SK-N-SH (cell line): Measurements from ENCODE around the gene RBCK1. TPM values are rescaled to one million over a fixed set of nuclear protein-coding genes. Genes with fewer than 3 reads are reported as not detected.

ENCODE experiments used
- CTCF ChIA-PET: fragments of 300-600, 350-600 bp; formaldehyde crosslinking; extraction: SDS; loops from one replicate; lab custom pipeline; 2021; lab: Yijun Ruan, JAX
- POLR2A ChIA-PET: fragments of 350-600 bp; sonication (Branson Sonifier 250); formaldehyde crosslinking; extraction: SDS; loops from one replicate; lab custom pipeline; 2020; ENCODE audit warnings: antibody characterized with exemption, inconsistent platforms; lab: Yijun Ruan, JAX
- DNase-seq: peaks from one replicate; pipeline ENCODE4 v3.0.0; 2012
- H2AFZ ChIP-seq: fragments of 200-600 bp; sonication (generic); 2 replicates; pipeline ENCODE4 v1.8.1; 2016; ENCODE audit warnings: antibody characterized with exemption, mild to moderate bottlenecking, low read depth
- H3F3A ChIP-seq: fragments of 200-600 bp; sonication (generic); replicated peaks from 2 replicates; pipeline ENCODE3; 2016; ENCODE audit warnings: antibody characterized with exemption, mild to moderate bottlenecking; ENCODE audit not compliant: insufficient read depth
- H3K27ac ChIP-seq, 2 experiments: fragments of 200-500 bp in 1 of 2; fragments of 200-600 bp in 1 of 2; sonication (Bioruptor generic) in 1 of 2; sonication (generic), shearing (Covaris generic) in 1 of 2; 2 replicates each; pipeline versions ENCODE4 v1.5.1 to v1.6.1; 2014 to 2016; ENCODE audit warnings: low read depth in 2 of 2, inconsistent platforms in 1 of 2, low read length in 1 of 2, mild to moderate bottlenecking in 1 of 2, mixed read lengths in 1 of 2
- H3K27me3 ChIP-seq: fragments of 200-600 bp; sonication (generic), shearing (Covaris generic); 2 replicates; pipeline ENCODE4 v1.6.1; 2016; ENCODE audit warnings: mixed run types; ENCODE audit not compliant: insufficient read depth
- H3K36me3 ChIP-seq, 2 experiments: fragments of 200-500 bp in 1 of 2; fragments of 200-600 bp in 1 of 2; sonication (Bioruptor generic) in 1 of 2; sonication (generic) in 1 of 2; replicated peaks in 1 of 2; 2 replicates each; pipeline versions ENCODE3 to v1.5.1; 2014 to 2016; ENCODE audit warnings: low read length in 1 of 2, mild to moderate bottlenecking in 1 of 2; ENCODE audit not compliant: insufficient read depth in 2 of 2, control insufficient read depth in 1 of 2
- H3K4me1 ChIP-seq, 2 experiments: fragments of 200-500 bp in 1 of 2; fragments of 200-600 bp in 1 of 2; sonication (Bioruptor generic) in 1 of 2; sonication (generic), shearing (Covaris generic) in 1 of 2; 2 replicates each; pipeline versions ENCODE4 v1.5.1 to v1.6.1; 2014 to 2016; ENCODE audit warnings: low read depth in 1 of 2, low read length in 1 of 2, mixed run types in 1 of 2; ENCODE audit not compliant: insufficient read depth in 2 of 2, control insufficient read depth in 1 of 2
- H3K4me2 ChIP-seq: fragments of 200-600 bp; sonication (generic), shearing (Covaris generic); 2 replicates; pipeline ENCODE4 v1.6.1; 2017; ENCODE audit warnings: mixed run types
- H3K4me3 ChIP-seq, 2 experiments: fragments of 200-500 bp in 1 of 2; fragments of 200-600 bp in 1 of 2; sonication (Bioruptor generic) in 1 of 2; sonication (generic), shearing (Covaris generic) in 1 of 2; 2 replicates each; pipeline versions ENCODE4 v1.5.1 to v1.8.1; 2014 to 2016; ENCODE audit warnings: low read depth in 2 of 2, inconsistent platforms in 1 of 2, low read length in 1 of 2, mild to moderate bottlenecking in 1 of 2, mixed read lengths in 1 of 2, moderate library complexity in 1 of 2
- H3K79me2 ChIP-seq: fragments of 200-600 bp; sonication (generic); 2 replicates; pipeline ENCODE4 v1.8.1; 2017; ENCODE audit warnings: mild to moderate bottlenecking; ENCODE audit not compliant: insufficient read depth
- H3K9ac ChIP-seq: fragments of 200-600 bp; sonication (generic); 2 replicates; pipeline ENCODE4 v1.6.1; 2017; ENCODE audit warnings: mixed run types
- H3K9me2 ChIP-seq: fragments of 200-600 bp; sonication (generic); 2 replicates; pipeline ENCODE4 v1.6.1; 2017; ENCODE audit warnings: mixed run types
- H3K9me3 ChIP-seq: fragments of 200-600 bp; sonication (generic); 2 replicates; pipeline ENCODE4 v1.6.1; 2017; ENCODE audit warnings: mixed run types, mild to moderate bottlenecking, moderate library complexity
- H4K20me1 ChIP-seq: fragments of 200-600 bp; sonication (generic); 2 replicates; pipeline ENCODE4 v1.6.1; 2017; ENCODE audit warnings: mild to moderate bottlenecking, mixed run types; ENCODE audit not compliant: insufficient read depth
- ELF1 ChIP-seq: IDR thresholded peaks from 2 replicates; pipeline ENCODE4 v1.4.0; 2012
- EZH2phosphoT487 ChIP-seq: fragments of 200-600 bp; sonication (generic); IDR thresholded peaks from 2 replicates; pipeline ENCODE4 v1.6.1; 2017; ENCODE audit warnings: low read depth, mixed run types, mild to moderate bottlenecking, antibody characterized with exemption, moderate library complexity, borderline replicate concordance
- FOSL2 ChIP-seq: IDR thresholded peaks from 2 replicates; pipeline ENCODE4 v1.4.0; 2012; ENCODE audit warnings: low read depth, mild to moderate bottlenecking, moderate library complexity, borderline replicate concordance
- FOXJ3 ChIP-seq: sonication (generic); formaldehyde crosslinking; IDR thresholded peaks from 2 replicates; pipeline ENCODE4 v1.5.1; 2020; ENCODE audit warnings: mild to moderate bottlenecking, missing genetic modification reagents
- FOXM1 ChIP-seq: IDR thresholded peaks from 2 replicates; pipeline ENCODE4 v1.4.0; 2012; ENCODE audit warnings: low read depth, mild to moderate bottlenecking
- MEF2A ChIP-seq: IDR thresholded peaks from 2 replicates; pipeline ENCODE4 v1.4.0; 2012; ENCODE audit warnings: low read depth, borderline replicate concordance
- NFIC ChIP-seq: IDR thresholded peaks from 2 replicates; pipeline ENCODE4 v1.4.0; 2012; ENCODE audit warnings: borderline replicate concordance
- RAD21 ChIP-seq: IDR thresholded peaks from 2 replicates; pipeline ENCODE4 v1.6.1; 2012; ENCODE audit warnings: mild to moderate bottlenecking, low read length
- RCOR1 ChIP-seq: fragments of 150-350 bp; IDR thresholded peaks from 2 replicates; pipeline ENCODE4 v1.6.1; 2017; ENCODE audit warnings: antibody characterized with exemption, low read length
- RFX5 ChIP-seq: IDR thresholded peaks from 2 replicates; pipeline ENCODE4 v1.6.1; 2012; ENCODE audit warnings: mild to moderate bottlenecking, improper control_type of control experiment, low read length
- RXRA ChIP-seq: IDR thresholded peaks from 2 replicates; pipeline ENCODE4 v1.4.0; 2012; ENCODE audit warnings: low read depth, mild to moderate bottlenecking, borderline replicate concordance
- SIN3A ChIP-seq: IDR thresholded peaks from 2 replicates; pipeline ENCODE4 v1.6.1; 2012; ENCODE audit warnings: low read depth, mild to moderate bottlenecking, low read length, moderate library complexity, borderline replicate concordance
- TCF12 ChIP-seq: IDR thresholded peaks from 2 replicates; pipeline ENCODE4 v1.4.0; 2012
- TEAD4 ChIP-seq: IDR thresholded peaks from 2 replicates; pipeline ENCODE4 v1.4.0; 2012; ENCODE audit warnings: mild to moderate bottlenecking, borderline replicate concordance; ENCODE audit not compliant: insufficient read depth
- YY1 ChIP-seq: IDR thresholded peaks from 2 replicates; pipeline ENCODE4 v1.4.0; 2012; ENCODE audit warnings: low read depth, mild to moderate bottlenecking
- WGBS: methylation state at CpG from one replicate; pipeline ENCODE4 v1.1.6; 2017; ENCODE audit warnings: low lambda C conversion rate; 5-methylcytosine and 5-hydroxymethylcytosine counted together
- polyA plus RNA-seq, 3 experiments: library from polyadenylated mRNA; depleted of rRNA; stranded (reverse); fragments of >200 nt; gene quantifications; 2 replicates each; pipeline ENCODE4 v1.2.3, GENCODE V29; 2012
- TF ChIP-seq, protein P1 (sequence below): fragments of 200-600 bp; sonication (generic); IDR thresholded peaks from 2 replicates; pipeline ENCODE4 v1.6.1; 2017; ENCODE audit warnings: antibody characterized with exemption, mild to moderate bottlenecking, moderate library complexity
- TF ChIP-seq, protein P2 (sequence below): IDR thresholded peaks from 2 replicates; pipeline ENCODE4; 2012
- TF ChIP-seq, protein P3 (sequence below): fragments of 150-350 bp; IDR thresholded peaks from 2 replicates; pipeline ENCODE4 v1.6.1; 2017; ENCODE audit warnings: antibody characterized with exemption, low read length, low read depth, borderline replicate concordance
- TF ChIP-seq, protein P4 (sequence below): IDR thresholded peaks from 2 replicates; pipeline ENCODE4 v1.4.0; 2012; ENCODE audit warnings: low read depth
- TF ChIP-seq, protein P5 (sequence below): IDR thresholded peaks from 2 replicates; pipeline ENCODE4 v1.4.0; 2012; ENCODE audit warnings: low read depth, borderline replicate concordance

The RBCK1 gene
- polyA plus RNA-seq, 1 of the 3 experiments (the other 2 are of a cell fraction), result 105 TPM

DNA sequence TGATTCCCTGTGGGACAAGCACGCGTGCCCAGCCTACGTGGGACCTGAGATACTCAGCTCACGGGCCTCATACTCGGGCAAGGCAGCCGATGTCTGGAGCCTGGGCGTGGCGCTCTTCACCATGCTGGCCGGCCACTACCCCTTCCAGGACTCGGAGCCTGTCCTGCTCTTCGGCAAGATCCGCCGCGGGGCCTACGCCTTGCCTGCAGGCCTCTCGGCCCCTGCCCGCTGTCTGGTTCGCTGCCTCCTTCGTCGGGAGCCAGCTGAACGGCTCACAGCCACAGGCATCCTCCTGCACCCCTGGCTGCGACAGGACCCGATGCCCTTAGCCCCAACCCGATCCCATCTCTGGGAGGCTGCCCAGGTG is 11.9 kb upstream of the RBCK1 start:
- Histone ChIP-seq H3K4me3 (no peak overlapping the region), H3K4me1 (peaks cover 0 to 8% of the 10 kb centered on the region in 2 experiments; a peak in 1 of 4 replicates), H3F3A (no peaks in the 10 kb centered on the region), H3K79me2 (no peaks in the 10 kb centered on the region)
- CTCF ChIA-PET, result interaction anchor here (1.0 kb wide), 2 partner anchors 10 to 42 kb away, joined by 3 to 4 read pairs; no protein-coding TSS in a partner anchor
- TF ChIP-seq, protein P1, sequence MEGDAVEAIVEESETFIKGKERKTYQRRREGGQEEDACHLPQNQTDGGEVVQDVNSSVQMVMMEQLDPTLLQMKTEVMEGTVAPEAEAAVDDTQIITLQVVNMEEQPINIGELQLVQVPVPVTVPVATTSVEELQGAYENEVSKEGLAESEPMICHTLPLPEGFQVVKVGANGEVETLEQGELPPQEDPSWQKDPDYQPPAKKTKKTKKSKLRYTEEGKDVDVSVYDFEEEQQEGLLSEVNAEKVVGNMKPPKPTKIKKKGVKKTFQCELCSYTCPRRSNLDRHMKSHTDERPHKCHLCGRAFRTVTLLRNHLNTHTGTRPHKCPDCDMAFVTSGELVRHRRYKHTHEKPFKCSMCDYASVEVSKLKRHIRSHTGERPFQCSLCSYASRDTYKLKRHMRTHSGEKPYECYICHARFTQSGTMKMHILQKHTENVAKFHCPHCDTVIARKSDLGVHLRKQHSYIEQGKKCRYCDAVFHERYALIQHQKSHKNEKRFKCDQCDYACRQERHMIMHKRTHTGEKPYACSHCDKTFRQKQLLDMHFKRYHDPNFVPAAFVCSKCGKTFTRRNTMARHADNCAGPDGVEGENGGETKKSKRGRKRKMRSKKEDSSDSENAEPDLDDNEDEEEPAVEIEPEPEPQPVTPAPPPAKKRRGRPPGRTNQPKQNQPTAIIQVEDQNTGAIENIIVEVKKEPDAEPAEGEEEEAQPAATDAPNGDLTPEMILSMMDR, result no peak
- TF ChIP-seq, protein P2, sequence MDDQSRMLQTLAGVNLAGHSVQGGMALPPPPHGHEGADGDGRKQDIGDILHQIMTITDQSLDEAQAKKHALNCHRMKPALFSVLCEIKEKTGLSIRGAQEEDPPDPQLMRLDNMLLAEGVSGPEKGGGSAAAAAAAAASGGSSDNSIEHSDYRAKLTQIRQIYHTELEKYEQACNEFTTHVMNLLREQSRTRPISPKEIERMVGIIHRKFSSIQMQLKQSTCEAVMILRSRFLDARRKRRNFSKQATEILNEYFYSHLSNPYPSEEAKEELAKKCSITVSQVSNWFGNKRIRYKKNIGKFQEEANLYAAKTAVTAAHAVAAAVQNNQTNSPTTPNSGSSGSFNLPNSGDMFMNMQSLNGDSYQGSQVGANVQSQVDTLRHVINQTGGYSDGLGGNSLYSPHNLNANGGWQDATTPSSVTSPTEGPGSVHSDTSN, result no peak
- TF ChIP-seq FOXJ3 (no peak), TEAD4 (no peak), TCF12 (no peak), NFIC (no peak), RFX5 (no peak), EZH2phosphoT487 (no peak), FOSL2 (no peak), RXRA (no peak), ELF1 (no peak), FOXM1 (no peak), RCOR1 (no peak), MEF2A (no peak), YY1 (no peak), SIN3A (no peak), RAD21 (no peak)
- TF ChIP-seq, protein P3, sequence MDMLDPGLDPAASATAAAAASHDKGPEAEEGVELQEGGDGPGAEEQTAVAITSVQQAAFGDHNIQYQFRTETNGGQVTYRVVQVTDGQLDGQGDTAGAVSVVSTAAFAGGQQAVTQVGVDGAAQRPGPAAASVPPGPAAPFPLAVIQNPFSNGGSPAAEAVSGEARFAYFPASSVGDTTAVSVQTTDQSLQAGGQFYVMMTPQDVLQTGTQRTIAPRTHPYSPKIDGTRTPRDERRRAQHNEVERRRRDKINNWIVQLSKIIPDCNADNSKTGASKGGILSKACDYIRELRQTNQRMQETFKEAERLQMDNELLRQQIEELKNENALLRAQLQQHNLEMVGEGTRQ, result no peak
- TF ChIP-seq, protein P4, sequence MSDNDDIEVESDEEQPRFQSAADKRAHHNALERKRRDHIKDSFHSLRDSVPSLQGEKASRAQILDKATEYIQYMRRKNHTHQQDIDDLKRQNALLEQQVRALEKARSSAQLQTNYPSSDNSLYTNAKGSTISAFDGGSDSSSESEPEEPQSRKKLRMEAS, result no peak
- TF ChIP-seq, protein P5, sequence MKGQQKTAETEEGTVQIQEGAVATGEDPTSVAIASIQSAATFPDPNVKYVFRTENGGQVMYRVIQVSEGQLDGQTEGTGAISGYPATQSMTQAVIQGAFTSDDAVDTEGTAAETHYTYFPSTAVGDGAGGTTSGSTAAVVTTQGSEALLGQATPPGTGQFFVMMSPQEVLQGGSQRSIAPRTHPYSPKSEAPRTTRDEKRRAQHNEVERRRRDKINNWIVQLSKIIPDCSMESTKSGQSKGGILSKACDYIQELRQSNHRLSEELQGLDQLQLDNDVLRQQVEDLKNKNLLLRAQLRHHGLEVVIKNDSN, result no peak
- TF ChIP-seq, all 33 proteins: peak for 0
- Histone ChIP-seq H3K9me2 (no peaks in the 10 kb centered on the region), H3K36me3 (peaks cover 22 to 32% of the 10 kb centered on the region in 2 experiments), H4K20me1 (no peaks in the 10 kb centered on the region), H3K27me3 (no peaks in the 10 kb centered on the region), H3K9me3 (no peaks in the 10 kb centered on the region), H2AFZ (no peak overlapping the region), H3K9ac (no peak overlapping the region), H3K4me2 (no peak overlapping the region), H3K27ac (no peak overlapping the region)
- no peak for DNase-seq
- POLR2A ChIA-PET, result no interaction called here
- 97% methylated on average over 18 of the region's 24 CpGs for WGBS
